B cell (primary cell): Measurements from ENCODE around the gene LDLRAD3. TPM values are rescaled to one million over a fixed set of nuclear protein-coding genes. Genes with fewer than 3 reads are reported as not detected.

Experiments used
- ATAC-seq: fragments of 200-7000 bp; cut with Tn5 transposase; one replicate; pipeline ENCODE4 v1.10.0; 2021; ENCODE audit warnings: low read depth, mild to moderate bottlenecking, moderate number of reproducible peaks, moderate library complexity
- CTCF ChIA-PET: fragments of 350-600 bp; sonication (Branson Sonifier 250); formaldehyde crosslinking; loops from one replicate; lab custom pipeline; 2021; ENCODE audit warnings: antibody characterized with exemption, inconsistent platforms; lab: Charles Lee
- POLR2A ChIA-PET: fragments of 350-600 bp; sonication (Branson Sonifier 250); formaldehyde crosslinking; loops from one replicate; lab custom pipeline; 2021; ENCODE audit warnings: antibody characterized with exemption; lab: Charles Lee
- DNase-seq: peaks from one replicate; pipeline ENCODE4 v3.0.0; 2013
- H2AFZ ChIP-seq: 2 replicates; pipeline ENCODE4 v1.6.1; 2012; ENCODE audit warnings: mild to moderate bottlenecking, low read depth, low read length; ENCODE audit not compliant: insufficient read depth, poor library complexity, severe bottlenecking
- H3K27ac ChIP-seq, 2 donors: 1 replicate in 1 of 2; 2 replicates in 1 of 2; pipeline ENCODE4 v1.5.1; 2012 to 2013; ENCODE audit warnings: low read length in 2 of 2, mild to moderate bottlenecking in 2 of 2, moderate library complexity in 1 of 2
- H3K27me3 ChIP-seq, 4 experiments: fragments of 200-600 bp in 1 of 4; sonication (generic) in 1 of 4; replicated peaks in 1 of 4; 1 replicate in 2 of 4; 2 replicates in 2 of 4; pipeline versions ENCODE4 v1.6.1 to v1.7.0; 2013 to 2016; ENCODE audit warnings: low read length in 3 of 4, mild to moderate bottlenecking in 2 of 4, mixed read lengths in 1 of 4, moderate library complexity in 1 of 4; ENCODE audit not compliant: insufficient read depth in 4 of 4, control insufficient read depth in 3 of 4; ENCODE audit errors: control extremely low read depth in 1 of 4
- H3K36me3 ChIP-seq, 2 experiments: replicated peaks in 1 of 2; 1 replicate in 1 of 2; 2 replicates in 1 of 2; pipeline versions ENCODE4 v1.6.1 to v1.7.1; 2013; ENCODE audit warnings: low read length in 1 of 2; ENCODE audit not compliant: insufficient read depth in 2 of 2, control insufficient read depth in 1 of 2; ENCODE audit errors: control extremely low read depth in 1 of 2, extremely low read depth in 1 of 2
- H3K4me1 ChIP-seq, 2 donors: fragments of 200-600 bp in 1 of 2; sonication (generic) in 1 of 2; 1 replicate in 1 of 2; 2 replicates in 1 of 2; pipeline versions ENCODE4 v1.5.1 to v1.6.1; 2013 to 2017; ENCODE audit warnings: low read length in 2 of 2; ENCODE audit not compliant: control insufficient read depth in 2 of 2, insufficient read depth in 2 of 2
- H3K4me2 ChIP-seq: replicated peaks from 2 replicates; pipeline ENCODE3; 2012; ENCODE audit warnings: mild to moderate bottlenecking, low read depth, low read length; ENCODE audit not compliant: poor library complexity, severe bottlenecking
- H3K4me3 ChIP-seq, 5 experiments: fragments of 200-600 bp in 1 of 5; sonication (generic) in 1 of 5; 1 replicate in 3 of 5; 2 replicates in 2 of 5; pipeline versions ENCODE4 v1.5.1 to v1.7.0; 2011 to 2016; ENCODE audit warnings: low read length in 4 of 5, mild to moderate bottlenecking in 4 of 5, low read depth in 2 of 5, control low read depth in 1 of 5, moderate library complexity in 1 of 5; ENCODE audit not compliant: insufficient read depth in 1 of 5; ENCODE audit errors: control extremely low read depth in 1 of 5, extremely low read depth in 1 of 5
- H3K79me2 ChIP-seq: fragments of 200-600 bp; sonication (generic); one replicate; pipeline ENCODE4 v1.6.0; 2016; ENCODE audit warnings: low read length; ENCODE audit not compliant: control insufficient read depth, insufficient read depth
- H3K9ac ChIP-seq: fragments of 200-600 bp; sonication (generic); 2 replicates; pipeline ENCODE4 v1.6.1; 2017; ENCODE audit warnings: mild to moderate bottlenecking, low read length, moderate library complexity
- H3K9me3 ChIP-seq, 3 donors: one replicate each; pipeline versions ENCODE4 v1.6.1 to v1.7.1; 2013; ENCODE audit warnings: low read length in 2 of 3; ENCODE audit not compliant: control insufficient read depth in 2 of 3, insufficient read depth in 1 of 3; ENCODE audit errors: control extremely low read depth in 1 of 3
- H4K20me1 ChIP-seq: 2 replicates; pipeline ENCODE4 v1.6.0; 2012; ENCODE audit warnings: mild to moderate bottlenecking, low read length; ENCODE audit not compliant: insufficient read depth, control insufficient read depth, poor library complexity, severe bottlenecking
- H3K27ac Mint-ChIP-seq: one replicate; pipeline ENCODE4 v1.8.0; 2021; ENCODE audit warnings: mixed read lengths
- H3K27me3 Mint-ChIP-seq: one replicate; pipeline ENCODE4 v1.8.0; 2021; ENCODE audit warnings: mixed read lengths
- H3K4me1 Mint-ChIP-seq: one replicate; pipeline ENCODE4 v1.8.0; 2021; ENCODE audit warnings: mixed read lengths
- H3K4me3 Mint-ChIP-seq: one replicate; pipeline ENCODE4 v1.8.0; 2021; ENCODE audit warnings: mixed read lengths
- H3K9me3 Mint-ChIP-seq: one replicate; pipeline ENCODE4 v1.8.0; 2022; ENCODE audit warnings: mixed read lengths; ENCODE audit not compliant: insufficient read depth
- CTCF ChIP-seq: fragments of 200-600 bp; IDR thresholded peaks from one replicate; pipeline ENCODE4 v1.8.0; 2022; ENCODE audit warnings: antibody characterized with exemption, mild to moderate bottlenecking
- EZH2 ChIP-seq: IDR thresholded peaks from 2 replicates; pipeline ENCODE4 v1.6.1; 2012; ENCODE audit warnings: borderline replicate concordance, low read depth, mild to moderate bottlenecking, moderate library complexity, low read length; ENCODE audit not compliant: insufficient read depth, poor library complexity, severe bottlenecking
- WGBS: methylation state at CpG from one replicate; pipeline ENCODE4 v1.1.5; 2013; ENCODE audit warnings: missing lambda C conversion rate; ENCODE audit not compliant: insufficient coverage; 5-methylcytosine and 5-hydroxymethylcytosine counted together
- intact Hi-C: fragments of 100-400 bp; cut with micrococcal nuclease; formaldehyde crosslinking; loops from one replicate; pipeline ENCODE4 v1.10.0; 2022
- polyA plus RNA-seq: library from polyadenylated mRNA; depleted of rRNA; stranded (reverse); fragments of >200 nt; gene quantifications from 2 replicates; pipeline ENCODE4 v1.2.3, GENCODE V29; 2012
- total RNA-seq, 2 donors: library from RNA; stranded (reverse); fragments of 120-200 nt in 1 of 2; gene quantifications; 1 replicate in 1 of 2; 2 replicates in 1 of 2; pipeline versions ENCODE4 v1.2.3 to v1.2.4, GENCODE V29; 2013 to 2022

Gene LDLRAD3
- total and polyA plus RNA-seq, 2 donors (not counting 1 experiment from before 2014, with no cell fraction given), result 0.01 TPM; not detected in 1

- no peak overlapping the region for H2AFZ ChIP-seq
- Mint-ChIP-seq H3K27me3 (no peaks in the 10 kb centered on the region), H3K4me1 (no peaks in the 10 kb centered on the region), H3K9me3 (no peaks in the 10 kb centered on the region), H3K27ac (no peak overlapping the region), H3K4me3 (no peak overlapping the region)
- H3K36me3 ChIP-seq, result no peaks in the 10 kb centered on the region
- intact Hi-C loops, result no loop called here
- H3K4me2 ChIP-seq, result no peak overlapping the region
- H3K79me2 ChIP-seq, result no peaks in the 10 kb centered on the region
- H3K4me1 ChIP-seq, result no peaks in the 10 kb centered on the region
- ChIA-PET CTCF (no interaction called here), POLR2A (no interaction called here)
- no peak overlapping the region for H3K9ac ChIP-seq
- no peak overlapping the region for H3K27ac ChIP-seq
- H3K27me3 ChIP-seq, result peaks cover 0 to 3% (median 0%) of the 10 kb centered on the region in 4 experiments
- WGBS, result no CpG with 5 or more reads among the region's 1 CpG
- ATAC-seq, result no peak
- DNase-seq, result no peak
- H4K20me1 ChIP-seq, result no peaks in the 10 kb centered on the region
- TF ChIP-seq CTCF, result no peak
- TF ChIP-seq EZH2, result no peak
- no peak overlapping the region for H3K4me3 ChIP-seq
- H3K9me3 ChIP-seq, result no peaks in the 10 kb centered on the region
These were observed 40.1 kb downstream of the LDLRAD3 start for GRCh38 chr11:35983981-35984380.

GRCh38 chr11:35986947-35987346, 43.1 kb downstream of the LDLRAD3 start:
- Histone ChIP-seq H3K4me1 (no peaks in the 10 kb centered on the region), H3K27ac (no peak overlapping the region), H3K79me2 (no peaks in the 10 kb centered on the region), H3K9ac (no peak overlapping the region), H3K9me3 (no peaks in the 10 kb centered on the region), H3K4me3 (no peak overlapping the region), H4K20me1 (no peaks in the 10 kb centered on the region), H3K36me3 (no peaks in the 10 kb centered on the region), H3K4me2 (no peak overlapping the region), H3K27me3 (peaks cover 0 to 3% (median 0%) of the 10 kb centered on the region in 4 experiments), H2AFZ (no peak overlapping the region)
- CTCF ChIA-PET, result no interaction called here
- no peak for TF ChIP-seq CTCF
- no peak for TF ChIP-seq EZH2
- intact Hi-C loops, result no loop called here
- WGBS, result 100% methylated on average over 2 of the region's 3 CpGs
- H3K9me3 Mint-ChIP-seq, result no peaks in the 10 kb centered on the region
- H3K27ac Mint-ChIP-seq, result no peak overlapping the region
- H3K27me3 Mint-ChIP-seq, result peaks cover 9% of the 10 kb centered on the region
- DNase-seq, result no peak
- ATAC-seq, result no peak
- no peaks in the 10 kb centered on the region for H3K4me1 Mint-ChIP-seq
- POLR2A ChIA-PET, result no interaction called here
- no peak overlapping the region for H3K4me3 Mint-ChIP-seq
